GM23338 (cell line): ENCODE measurements around the gene THTPA. TPM values are rescaled to one million over a fixed set of nuclear protein-coding genes. Genes with fewer than 3 reads are reported as not detected.
A peak's percentile ranks its signal among the peaks of the same experiment; 100 is the strongest.

Source experiments
- ATAC-seq: fragments of 200-7000 bp; cut with Tn5 transposase; 3 replicates; pipeline ENCODE4 v1.9.1; 2020
- DNase-seq: peaks from one replicate; pipeline ENCODE4 v3.0.0-alpha.2; 2015; ENCODE audit warnings: low spot score
- H2AFZ ChIP-seq: fragments of 200-600 bp; sonication (generic); 2 replicates; pipeline ENCODE4 v1.8.0; 2016; ENCODE audit warnings: antibody characterized with exemption, mild to moderate bottlenecking, moderate library complexity
- H3F3A ChIP-seq: fragments of 200-600 bp; sonication (generic); replicated peaks from 2 replicates; pipeline ENCODE4 v1.8.0; 2017; ENCODE audit warnings: antibody characterized with exemption, mixed run types, low read depth
- H3K27ac ChIP-seq: fragments of 200-600 bp; sonication (generic); 2 replicates; pipeline ENCODE4 v1.6.1; 2016; ENCODE audit warnings: low read depth
- H3K27me3 ChIP-seq: fragments of 200-600 bp; sonication (generic); 2 replicates; pipeline ENCODE4 v1.8.0; 2016; ENCODE audit warnings: mild to moderate bottlenecking, mixed run types, moderate library complexity; ENCODE audit not compliant: insufficient read depth
- H3K36me3 ChIP-seq: fragments of 200-600 bp; sonication (generic); 2 replicates; pipeline ENCODE4 v1.8.0; 2016; ENCODE audit warnings: mild to moderate bottlenecking; ENCODE audit not compliant: insufficient read depth
- H3K4me1 ChIP-seq: fragments of 200-600 bp; sonication (generic); 2 replicates; pipeline ENCODE4 v1.8.0; 2016; ENCODE audit warnings: mild to moderate bottlenecking, moderate library complexity; ENCODE audit not compliant: insufficient read depth
- H3K4me2 ChIP-seq: fragments of 200-600 bp; sonication (generic); 2 replicates; pipeline ENCODE4 v1.7.1; 2017; ENCODE audit warnings: mixed run types
- H3K4me3 ChIP-seq: fragments of 200-600 bp; sonication (generic); 2 replicates; pipeline ENCODE4 v1.6.1; 2016; ENCODE audit warnings: mixed run types
- H3K79me2 ChIP-seq: fragments of 200-600 bp; sonication (generic); replicated peaks from 2 replicates; pipeline ENCODE4 v1.8.0; 2017; ENCODE audit warnings: mild to moderate bottlenecking; ENCODE audit not compliant: insufficient read depth
- H3K9me2 ChIP-seq: fragments of 200-600 bp; sonication (generic); 2 replicates; pipeline ENCODE4 v1.8.0; 2017; ENCODE audit not compliant: insufficient read depth
- H4K20me1 ChIP-seq: fragments of 200-600 bp; sonication (generic); replicated peaks from 2 replicates; pipeline ENCODE4 v1.8.0; 2017; ENCODE audit warnings: mild to moderate bottlenecking; ENCODE audit not compliant: insufficient read depth
- H3K27ac Mint-ChIP-seq: 2 replicates; pipeline ENCODE4 v1.8.0; 2020; ENCODE audit warnings: inconsistent platforms, mild to moderate bottlenecking, moderate library complexity, mixed read lengths
- H3K27me3 Mint-ChIP-seq: 3 replicates; pipeline ENCODE4 v1.8.0; 2022; ENCODE audit warnings: low read depth, mild to moderate bottlenecking, moderate library complexity, mixed read lengths, inconsistent platforms; ENCODE audit not compliant: insufficient read depth, poor library complexity
- H3K36me3 Mint-ChIP-seq: 3 replicates; pipeline ENCODE4 v1.8.0; 2021; ENCODE audit warnings: low read depth, mild to moderate bottlenecking, inconsistent platforms, moderate library complexity, mixed read lengths
- H3K4me1 Mint-ChIP-seq: 3 replicates; pipeline ENCODE4 v1.8.0; 2020; ENCODE audit warnings: mild to moderate bottlenecking, inconsistent platforms, mixed read lengths
- H3K4me3 Mint-ChIP-seq: 3 replicates; pipeline ENCODE4 v1.8.0; 2021; ENCODE audit warnings: moderate library complexity, mild to moderate bottlenecking, inconsistent platforms, mixed read lengths
- H3K9me3 Mint-ChIP-seq: 3 replicates; pipeline ENCODE4 v1.8.0; 2020; ENCODE audit warnings: moderate library complexity, mild to moderate bottlenecking, inconsistent platforms, mixed read lengths
- CREB1 ChIP-seq: fragments of 250-450 bp; sonication (Bioruptor Pico); IDR thresholded peaks from 2 replicates; pipeline ENCODE4 v1.5.0; 2020; ENCODE audit warnings: low read depth, mild to moderate bottlenecking, moderate library complexity
- EZH2 ChIP-seq: fragments of 200-600 bp; sonication (generic); IDR thresholded peaks from one replicate; pipeline ENCODE4 v1.8.0; 2017; ENCODE audit warnings: antibody characterized with exemption, mild to moderate bottlenecking, low read depth; ENCODE audit not compliant: unreplicated experiment
- NANOG ChIP-seq: IDR thresholded peaks from 2 replicates; pipeline ENCODE4 v1.6.1; 2016; ENCODE audit warnings: antibody characterized with exemption, borderline replicate concordance
- STAT1 ChIP-seq: IDR thresholded peaks from one replicate; pipeline ENCODE4 v1.6.1; 2016; ENCODE audit warnings: antibody characterized with exemption; ENCODE audit not compliant: unreplicated experiment
- ZNF331 ChIP-seq: fragments of 250-450 bp; sonication (Bioruptor Pico); IDR thresholded peaks from 2 replicates; pipeline ENCODE4 v1.5.0; 2020; ENCODE audit warnings: low read depth, mild to moderate bottlenecking, moderate library complexity
- ZNF462 ChIP-seq: fragments of 250-450 bp; sonication (Bioruptor Pico); IDR thresholded peaks from 2 replicates; pipeline ENCODE4 v1.5.0; 2020; ENCODE audit warnings: mild to moderate bottlenecking, moderate library complexity
- polyA plus RNA-seq: library from polyadenylated mRNA; unstranded; fragments of >200 nt; fragmentation: Nextera tagmentation; extraction: Ambion mirVana; gene quantifications from 2 replicates; pipeline ENCODE4 v1.2.1, GENCODE V29; 2016
- total RNA-seq: library from RNA; depleted of rRNA; stranded (reverse); fragments of >200 nt; shearing (Covaris generic); gene quantifications from 2 replicates; pipeline ENCODE4 v1.2.3, GENCODE V29; 2014

THTPA gene
- total and polyA plus RNA-seq, 2 experiments from 2014 or later = 8.6 to 21.3 TPM

- no peaks in the 10 kb centered on the region for H3K9me2 ChIP-seq
- peaks cover 15% of the 10 kb centered on the region for H3K27me3 Mint-ChIP-seq
- H3K27me3 ChIP-seq = no peaks in the 10 kb centered on the region
- no peak for DNase-seq
- H4K20me1 ChIP-seq = no peaks in the 10 kb centered on the region
- H3K4me1 Mint-ChIP-seq = peaks cover 41% of the 10 kb centered on the region
- peak overlapping the region; percentile 12; the same call in 1 of the 2 replicates for H3K27ac Mint-ChIP-seq
- H3K4me3 ChIP-seq = no peak overlapping the region
- TF ChIP-seq ZNF462 = no peak
- no peak for TF ChIP-seq STAT1
- no peak for TF ChIP-seq ZNF331
- TF ChIP-seq CREB1 (CRISPR knock-in tag) = no peak
- TF ChIP-seq NANOG = no peak
- no peak for TF ChIP-seq EZH2
- H3K9me3 Mint-ChIP-seq = no peaks in the 10 kb centered on the region; the same call in 2 of the 3 replicates
- H3K36me3 Mint-ChIP-seq = peaks cover 41% of the 10 kb centered on the region
- H3K79me2 ChIP-seq = peaks cover 51% of the 10 kb centered on the region
- no peak for ATAC-seq
- H3K36me3 ChIP-seq = no peaks in the 10 kb centered on the region
- H3K4me3 Mint-ChIP-seq = no peak overlapping the region; the same call in 2 of the 3 replicates
- H3K4me1 ChIP-seq = peaks cover 75% of the 10 kb centered on the region
- peak overlapping the region; percentile 42; the same call in 1 of the 2 replicates for H3K27ac ChIP-seq
- H3K4me2 ChIP-seq = no peak overlapping the region
- H3F3A ChIP-seq = peaks cover 15% of the 10 kb centered on the region
- no peak overlapping the region for H2AFZ ChIP-seq
Measured at GRCh38 chr14:23543403-23543802, 12.7 kb upstream of the THTPA start.
